Esophagus muscularis mucosa (tissue), 3 donors: ENCODE data around the gene ICOS.

Source experiments
- POLR2A ChIP-seq: fragments of 450-650 bp; IDR thresholded peaks from one replicate; pipeline ENCODE4 v1.6.1; 2017; ENCODE audit warnings: antibody characterized with exemption, moderate library complexity, mild to moderate bottlenecking, low read depth
- TF ChIP-seq, protein P1 (sequence below), 3 experiments: fragments of 200-600 bp in 2 of 3; fragments of 450-650 bp in 1 of 3; sonication (generic) in 2 of 3; IDR thresholded peaks; one replicate each; pipeline ENCODE4 v1.5.1; 2017 to 2019; ENCODE audit warnings: antibody characterized with exemption in 3 of 3, mild to moderate bottlenecking in 2 of 3, moderate library complexity in 1 of 3

DNA sequence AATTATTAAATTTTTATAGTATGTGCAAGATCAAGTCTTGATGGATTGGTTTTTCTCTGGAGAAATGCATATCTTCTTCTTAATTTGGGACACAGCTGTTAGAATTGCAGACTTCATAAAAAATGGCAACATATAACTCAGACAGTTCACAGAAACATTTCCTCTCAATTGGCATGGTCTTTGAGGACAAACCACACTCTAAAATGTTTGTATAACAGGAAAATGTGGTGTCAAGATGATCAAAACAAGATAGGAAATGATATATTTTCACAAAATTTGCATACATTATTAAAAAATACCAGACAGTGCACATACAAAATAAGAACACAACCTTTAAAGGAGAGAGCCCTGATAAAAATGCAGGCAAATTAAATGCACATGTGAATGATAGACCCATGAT, 63.9 kb downstream of the ICOS start:
- TF ChIP-seq, protein P1, sequence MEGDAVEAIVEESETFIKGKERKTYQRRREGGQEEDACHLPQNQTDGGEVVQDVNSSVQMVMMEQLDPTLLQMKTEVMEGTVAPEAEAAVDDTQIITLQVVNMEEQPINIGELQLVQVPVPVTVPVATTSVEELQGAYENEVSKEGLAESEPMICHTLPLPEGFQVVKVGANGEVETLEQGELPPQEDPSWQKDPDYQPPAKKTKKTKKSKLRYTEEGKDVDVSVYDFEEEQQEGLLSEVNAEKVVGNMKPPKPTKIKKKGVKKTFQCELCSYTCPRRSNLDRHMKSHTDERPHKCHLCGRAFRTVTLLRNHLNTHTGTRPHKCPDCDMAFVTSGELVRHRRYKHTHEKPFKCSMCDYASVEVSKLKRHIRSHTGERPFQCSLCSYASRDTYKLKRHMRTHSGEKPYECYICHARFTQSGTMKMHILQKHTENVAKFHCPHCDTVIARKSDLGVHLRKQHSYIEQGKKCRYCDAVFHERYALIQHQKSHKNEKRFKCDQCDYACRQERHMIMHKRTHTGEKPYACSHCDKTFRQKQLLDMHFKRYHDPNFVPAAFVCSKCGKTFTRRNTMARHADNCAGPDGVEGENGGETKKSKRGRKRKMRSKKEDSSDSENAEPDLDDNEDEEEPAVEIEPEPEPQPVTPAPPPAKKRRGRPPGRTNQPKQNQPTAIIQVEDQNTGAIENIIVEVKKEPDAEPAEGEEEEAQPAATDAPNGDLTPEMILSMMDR (IDR thresholded peaks at IDR 0.05): no peak
- TF ChIP-seq POLR2A: no peak
